GM21381 (cell line): ENCODE measurements around the gene JPH3.

Experiments used
- ATAC-seq: cut with Tn5 transposase; IDR thresholded peaks from one replicate; pipeline ENCODE4 v1.9.1; 2021; ENCODE audit warnings: mild to moderate bottlenecking, moderate library complexity; ENCODE audit not compliant: unreplicated experiment

Gene JPH3

GRCh38 chr16:87692176-87692575 is 89.9 kb downstream of the JPH3 start:
- ATAC-seq: no peak

GRCh38 chr16:87692756-87693155 is 90.4 kb downstream of the JPH3 start:
- no peak for ATAC-seq

DNA sequence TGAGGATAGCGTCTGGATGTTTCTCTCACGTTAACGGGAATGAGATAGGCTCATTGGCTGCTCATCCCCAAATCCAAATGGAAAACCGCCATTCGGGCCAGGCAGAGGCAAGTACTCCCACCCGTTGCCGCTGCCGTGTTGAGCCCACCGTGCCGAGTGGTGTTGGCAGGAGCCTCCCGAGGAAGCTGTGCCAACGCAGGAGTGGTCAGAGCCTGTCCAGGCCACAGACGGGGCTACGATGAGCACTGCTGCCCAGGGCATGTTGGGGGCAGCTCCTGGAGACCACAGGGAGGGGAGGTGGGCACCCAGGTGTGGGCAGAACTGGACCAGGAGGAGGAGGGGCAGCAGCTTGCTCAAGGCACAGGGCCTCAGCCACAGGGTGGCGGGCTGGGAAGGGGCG is 91.5 kb downstream of the JPH3 start:
- no peak for ATAC-seq

- no peak for ATAC-seq
Measured at GRCh38 chr16:87694441-87695125, 92.3 kb downstream of the JPH3 start.

DNA sequence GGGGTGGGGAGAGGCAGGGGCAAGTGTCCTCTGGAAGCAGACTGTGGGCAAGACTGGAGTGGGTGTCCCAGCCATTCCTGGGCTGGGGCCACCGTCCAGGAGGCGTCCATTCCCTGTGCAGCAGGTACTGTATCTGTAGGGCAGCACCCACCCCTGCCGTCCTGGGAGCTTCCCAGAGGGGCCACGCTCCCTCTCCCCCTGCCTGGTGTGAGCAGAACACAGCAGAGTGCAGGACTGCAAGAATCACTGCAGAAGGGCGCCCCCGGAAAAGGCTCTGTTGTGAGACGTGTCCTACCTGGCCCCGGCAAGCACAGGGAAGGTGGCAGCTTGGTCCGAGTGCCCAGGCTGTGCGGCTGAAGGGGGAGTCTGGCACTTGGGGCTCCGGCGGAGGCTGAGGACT is 93.2 kb downstream of the JPH3 start:
- no peak for ATAC-seq

- ATAC-seq: no peak
Measured at GRCh38 chr16:87696726-87697125, 94.4 kb downstream of the JPH3 start.

DNA sequence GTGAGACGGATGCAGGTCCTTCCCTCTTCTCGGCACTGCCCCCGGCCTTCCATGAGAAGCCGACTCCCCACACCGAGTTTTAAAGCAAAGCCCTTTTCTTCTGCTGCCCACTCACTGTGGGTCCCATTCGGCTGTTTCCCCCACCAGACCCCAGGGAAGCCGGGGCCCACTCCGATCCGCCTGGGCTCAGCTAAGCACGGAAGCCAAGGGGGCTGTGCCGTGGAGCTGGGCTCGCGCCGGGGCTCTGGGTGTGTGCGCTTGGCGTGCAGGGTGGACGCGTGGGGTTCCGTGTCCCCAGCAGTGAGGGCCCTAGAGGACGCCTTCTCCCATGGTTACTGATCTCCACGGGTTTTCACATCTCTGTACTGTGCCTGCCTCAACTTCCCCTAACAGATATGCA is 94.9 kb downstream of the JPH3 start:
- ATAC-seq: no peak

- ATAC-seq: no peak
Measured at GRCh38 chr16:87697792-87698191, 95.5 kb downstream of the JPH3 start.

- ATAC-seq: no peak
Measured at GRCh38 chr16:87698241-87698640, 95.9 kb downstream of the JPH3 start.

- no peak for ATAC-seq
Measured at GRCh38 chr16:87698676-87699199, 96.4 kb downstream of the JPH3 start.

GRCh38 chr16:87700406-87701077 is 98.2 kb downstream of the JPH3 start:
- ATAC-seq: no peak

DNA sequence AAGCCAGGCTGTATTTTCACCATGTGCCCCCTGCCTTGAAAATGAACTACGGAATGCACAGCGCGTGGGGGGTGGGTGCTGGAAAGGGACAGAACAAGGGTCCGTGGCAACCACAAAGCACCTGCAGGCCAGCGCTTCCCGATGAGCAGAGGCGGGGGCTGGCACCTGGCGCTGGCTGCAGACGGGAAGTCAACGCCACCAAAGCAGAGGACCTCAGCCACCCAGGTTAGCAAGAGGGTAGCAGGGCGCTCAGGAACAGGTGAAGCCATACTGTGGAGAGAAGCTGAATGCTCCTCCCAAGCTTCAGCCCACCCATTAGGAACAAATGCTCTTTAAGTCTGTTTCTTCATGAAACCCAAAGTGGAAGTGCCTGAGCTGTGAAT is 98.8 kb downstream of the JPH3 start:
- no peak for ATAC-seq

GRCh38 chr16:87701505-87701921 is 99.2 kb downstream of the JPH3 start:
- no peak for ATAC-seq

GRCh38 chr16:87702325-87702811 is 100.1 kb downstream of the JPH3 start:
- peak; percentile 61 for ATAC-seq

DNA sequence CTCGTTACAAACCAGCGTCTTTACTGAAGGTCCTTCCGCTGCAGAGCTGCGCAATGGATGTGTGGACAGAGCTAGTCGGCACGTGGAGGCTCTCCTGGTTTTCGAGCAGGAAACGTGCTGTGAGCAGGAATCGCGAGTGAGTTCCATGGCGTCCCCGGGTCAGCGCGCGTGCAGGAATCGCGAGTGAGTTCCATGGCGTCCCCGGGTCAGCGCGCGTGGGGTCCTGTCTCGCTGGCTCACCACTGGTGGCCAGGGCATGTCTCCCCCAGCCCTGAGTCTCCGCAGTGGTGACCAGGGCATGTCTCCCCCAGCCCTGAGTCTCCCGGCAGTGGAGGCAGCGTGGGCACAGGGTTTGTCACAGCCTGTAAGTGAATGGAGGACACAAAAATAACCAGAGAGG is 100.8 kb downstream of the JPH3 start:
- ATAC-seq: no peak

- ATAC-seq: no peak
Measured at GRCh38 chr16:87703835-87704375, 101.6 kb downstream of the JPH3 start.

- no peak for ATAC-seq
Measured at GRCh38 chr16:87704754-87705353, 102.5 kb downstream of the JPH3 start.

DNA sequence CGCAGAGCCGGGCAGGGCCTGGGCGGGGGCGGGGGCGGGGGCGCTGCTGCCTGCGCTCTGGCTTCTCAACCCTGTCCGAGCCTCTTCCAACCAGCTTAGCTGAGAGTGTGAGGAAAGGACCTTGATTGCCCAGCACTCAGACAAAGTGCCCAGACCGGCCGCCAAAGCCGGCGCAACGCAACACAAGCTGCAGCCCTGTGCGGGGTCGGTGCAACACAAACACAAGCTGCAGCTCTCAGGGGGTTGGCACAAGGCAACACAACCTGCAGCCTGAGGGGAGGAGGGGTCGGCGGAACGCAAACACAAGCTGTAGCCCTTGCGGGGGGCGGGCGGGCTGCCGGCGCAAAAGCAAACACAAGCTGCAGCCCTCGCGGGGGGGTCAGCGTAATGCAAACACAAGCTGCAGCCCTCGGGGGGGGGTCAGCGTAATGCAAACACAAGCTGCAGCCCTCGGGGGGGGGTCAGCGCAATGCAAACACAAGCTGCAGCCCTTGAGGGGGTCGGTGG is 103.5 kb downstream of the JPH3 start:
- no peak for ATAC-seq

DNA sequence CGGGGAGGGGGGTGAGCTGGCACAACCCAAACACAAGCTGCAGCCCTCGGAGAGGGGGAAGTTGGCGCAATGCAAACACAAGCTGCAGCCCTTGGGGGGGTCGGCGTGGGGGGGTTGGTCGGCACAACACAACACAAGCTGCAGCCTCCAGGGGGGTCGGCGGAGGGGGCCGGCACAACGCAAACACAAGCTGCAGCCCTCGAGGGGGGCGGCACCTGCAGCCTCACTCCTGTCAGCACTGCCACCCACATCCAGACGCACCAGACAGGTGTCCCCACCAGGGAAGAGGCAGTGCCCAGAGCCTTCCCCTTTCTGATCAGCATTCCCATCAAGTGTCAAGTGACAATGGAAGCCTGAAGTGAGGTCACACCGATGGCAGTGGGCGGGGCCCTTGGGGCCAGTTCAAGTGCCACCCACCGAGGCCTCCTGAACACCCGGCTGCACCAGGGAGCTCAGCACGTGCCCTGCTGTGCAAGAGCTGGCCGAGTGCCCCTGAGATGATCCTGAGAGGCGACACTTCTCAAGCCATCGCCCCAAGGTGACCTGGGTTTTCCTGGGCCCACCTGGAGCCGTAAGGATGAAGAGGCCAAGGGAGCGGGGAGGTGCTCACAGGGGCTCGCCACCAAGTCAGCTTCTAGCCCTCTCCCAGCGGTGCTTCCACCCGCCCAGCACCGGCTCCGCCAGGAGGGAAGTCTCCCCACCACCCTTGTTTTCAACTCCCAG is 104.1 kb downstream of the JPH3 start:
- no peak for ATAC-seq

DNA sequence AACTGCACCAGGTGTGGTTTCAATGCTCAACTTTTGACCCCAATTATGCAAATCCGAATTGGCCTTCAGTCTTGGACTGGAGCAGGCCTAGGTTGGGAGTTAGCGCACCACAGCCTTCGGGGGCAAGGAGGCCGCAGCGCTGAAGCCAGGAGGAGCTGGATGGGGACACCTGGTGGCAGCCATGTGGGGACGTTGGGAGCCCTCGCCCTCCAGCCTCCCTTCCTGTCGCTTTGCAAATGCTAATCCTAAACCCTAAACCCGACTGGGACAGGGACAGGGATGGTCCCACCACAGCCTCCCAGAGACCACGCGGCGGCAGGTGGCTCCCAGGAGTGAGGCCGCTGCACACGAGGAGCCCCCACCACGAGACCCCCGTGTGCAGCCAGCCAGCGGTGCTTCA is 104.8 kb downstream of the JPH3 start:
- no peak for ATAC-seq
